Fibroblast of mammary gland (primary cell): ENCODE measurements around the gene HARBI1.
A peak's percentile ranks its signal among the peaks of the same experiment; 100 is the strongest.

Experiments
- DNase-seq: peaks from one replicate; pipeline ENCODE4 v3.0.0-alpha.2; 2010; ENCODE audit warnings: low read depth
- H3K4me3 ChIP-seq: 2 replicates; pipeline ENCODE4 v1.5.1; 2011; ENCODE audit warnings: low read depth, mild to moderate bottlenecking, low read length, moderate library complexity; ENCODE audit not compliant: control insufficient read depth
- TF ChIP-seq, protein P1 (sequence below): conservative IDR thresholded peaks from 2 replicates; pipeline ENCODE4 v1.5.1; 2011; ENCODE audit warnings: low read depth, low read length, inconsistent platforms; ENCODE audit not compliant: control insufficient read depth, insufficient read depth

The HARBI1 gene

DNA sequence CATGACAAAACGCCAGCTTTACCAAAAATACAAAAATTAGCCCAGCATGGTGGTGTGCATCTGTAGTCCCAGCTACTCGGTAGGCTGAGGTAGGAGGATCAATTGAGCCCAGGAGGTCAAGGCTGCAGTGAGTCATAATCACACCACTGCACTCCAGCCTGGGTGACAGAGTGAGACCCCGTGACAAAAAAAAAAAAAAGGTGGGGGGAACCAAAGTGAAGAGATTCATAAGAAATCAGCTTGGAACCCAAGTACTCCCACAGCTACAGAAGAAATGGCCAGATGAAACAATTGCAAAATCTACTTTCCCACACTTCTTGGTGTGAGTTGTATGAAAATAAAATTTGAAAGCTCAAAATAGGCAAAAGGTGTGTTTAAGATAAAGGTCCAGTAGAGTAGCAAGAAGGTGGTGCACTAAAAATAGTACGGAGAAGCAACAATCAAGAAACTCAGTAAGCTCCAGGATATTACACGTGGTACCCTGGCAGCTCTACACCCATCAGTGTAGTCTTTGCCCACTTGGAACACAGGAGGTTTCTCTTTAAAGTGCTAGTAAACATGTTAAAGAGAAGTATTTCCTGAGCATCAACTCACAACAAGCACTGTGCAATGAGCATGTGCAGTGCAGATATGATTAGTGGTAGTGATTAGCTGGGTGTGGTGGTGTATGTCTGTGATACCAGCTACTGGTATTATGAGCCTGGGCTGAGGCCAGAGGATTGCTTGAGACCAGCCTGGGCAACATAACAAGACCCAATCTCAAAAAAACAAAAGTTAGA, 5.3 kb downstream of the HARBI1 start:
- TF ChIP-seq, protein P1, sequence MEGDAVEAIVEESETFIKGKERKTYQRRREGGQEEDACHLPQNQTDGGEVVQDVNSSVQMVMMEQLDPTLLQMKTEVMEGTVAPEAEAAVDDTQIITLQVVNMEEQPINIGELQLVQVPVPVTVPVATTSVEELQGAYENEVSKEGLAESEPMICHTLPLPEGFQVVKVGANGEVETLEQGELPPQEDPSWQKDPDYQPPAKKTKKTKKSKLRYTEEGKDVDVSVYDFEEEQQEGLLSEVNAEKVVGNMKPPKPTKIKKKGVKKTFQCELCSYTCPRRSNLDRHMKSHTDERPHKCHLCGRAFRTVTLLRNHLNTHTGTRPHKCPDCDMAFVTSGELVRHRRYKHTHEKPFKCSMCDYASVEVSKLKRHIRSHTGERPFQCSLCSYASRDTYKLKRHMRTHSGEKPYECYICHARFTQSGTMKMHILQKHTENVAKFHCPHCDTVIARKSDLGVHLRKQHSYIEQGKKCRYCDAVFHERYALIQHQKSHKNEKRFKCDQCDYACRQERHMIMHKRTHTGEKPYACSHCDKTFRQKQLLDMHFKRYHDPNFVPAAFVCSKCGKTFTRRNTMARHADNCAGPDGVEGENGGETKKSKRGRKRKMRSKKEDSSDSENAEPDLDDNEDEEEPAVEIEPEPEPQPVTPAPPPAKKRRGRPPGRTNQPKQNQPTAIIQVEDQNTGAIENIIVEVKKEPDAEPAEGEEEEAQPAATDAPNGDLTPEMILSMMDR: no peak
- DNase-seq: no peak
- H3K4me3 ChIP-seq: no peak overlapping the region

DNA sequence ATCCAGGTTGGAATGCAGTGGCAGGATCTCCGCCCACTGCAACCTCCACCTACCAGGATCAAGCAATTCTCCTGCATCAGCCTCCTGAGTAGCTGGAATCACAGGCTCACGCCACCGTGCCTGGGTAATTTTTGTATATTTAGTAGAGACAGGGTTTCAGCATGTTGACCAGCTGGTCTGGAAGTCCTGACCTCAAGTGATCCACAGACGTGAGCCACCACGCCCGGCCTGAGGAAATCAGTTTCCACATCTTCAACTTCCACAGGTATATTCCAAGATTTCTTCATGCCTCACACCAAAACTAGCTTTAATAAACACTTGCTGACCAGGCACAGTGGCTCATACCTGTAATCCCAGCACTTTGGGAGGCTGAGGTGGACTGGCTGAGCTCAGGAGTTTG, 7.6 kb downstream of the HARBI1 start:
- no peak overlapping the region for H3K4me3 ChIP-seq
- no peak for DNase-seq
- TF ChIP-seq, protein P1: no peak

DNA sequence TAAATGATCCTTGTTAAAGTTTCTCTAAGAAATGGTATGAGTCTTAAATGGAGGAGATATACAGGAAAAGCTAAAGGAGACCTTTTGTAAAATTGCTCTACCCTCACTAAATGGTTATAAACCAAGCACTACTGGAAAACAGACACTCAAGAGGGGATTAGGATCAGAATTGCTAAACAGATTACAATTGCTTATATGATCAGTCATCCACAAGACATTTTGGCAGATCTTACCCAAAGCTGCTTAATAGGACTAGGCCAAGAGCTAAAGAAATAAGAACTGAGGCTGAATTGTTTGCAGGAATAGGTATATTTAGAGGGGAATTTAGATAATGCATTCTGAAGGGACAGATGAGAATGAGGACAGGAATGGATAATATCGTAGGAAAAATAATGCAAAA, 9.5 kb downstream of the HARBI1 start:
- no peak overlapping the region for H3K4me3 ChIP-seq
- TF ChIP-seq, protein P1: no peak
- no peak for DNase-seq

DNA sequence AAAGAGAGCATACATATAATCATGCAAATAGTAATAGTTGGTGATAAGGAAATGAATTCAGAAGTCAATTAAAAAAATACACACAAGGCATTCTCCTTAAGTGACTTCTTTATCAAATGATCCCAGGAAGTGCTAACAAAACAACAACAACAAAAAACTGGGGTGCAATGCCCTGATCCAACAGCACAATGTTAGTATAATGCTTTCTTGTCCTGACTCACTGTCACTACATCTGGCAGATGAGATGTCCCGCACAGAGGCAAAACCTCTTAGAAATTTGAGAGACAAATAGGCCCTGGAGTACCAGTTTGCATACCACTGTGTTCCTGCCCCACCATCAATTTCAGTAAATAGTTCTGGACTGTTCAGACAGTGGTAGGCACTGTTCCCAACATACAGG, 12.2 kb downstream of the HARBI1 start:
- TF ChIP-seq, protein P1: no peak
- no peak for DNase-seq
- no peak overlapping the region for H3K4me3 ChIP-seq

DNA sequence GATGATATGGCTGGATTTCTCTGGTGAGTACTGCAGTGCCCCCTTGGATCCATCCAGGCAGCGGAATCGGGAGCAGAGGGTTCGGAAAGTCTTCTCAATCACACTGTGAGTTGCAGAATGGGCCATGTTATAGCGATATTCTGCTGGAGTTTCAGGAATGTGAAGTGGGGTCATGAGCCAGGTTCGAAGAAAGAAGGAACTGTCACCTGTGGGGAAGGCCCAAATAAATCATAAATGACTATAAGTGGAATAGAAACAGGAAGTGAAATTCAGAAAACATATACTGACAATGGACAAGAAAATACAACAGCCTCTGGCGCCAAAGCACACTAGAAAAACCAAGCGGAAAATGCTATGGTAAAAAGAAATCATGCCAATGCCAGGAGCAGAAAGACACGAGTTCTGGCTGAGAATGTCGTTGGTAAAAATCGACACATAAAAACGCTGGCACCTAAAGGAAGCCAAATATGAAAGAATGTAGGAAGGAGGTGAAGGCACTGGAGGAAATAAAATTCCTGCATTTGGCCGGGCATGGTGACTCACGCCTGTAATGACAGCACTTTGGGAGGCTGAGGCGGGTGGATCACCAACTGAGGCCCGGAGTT, 13.2 kb downstream of the HARBI1 start:
- DNase-seq: no peak
- TF ChIP-seq, protein P1: no peak
- H3K4me3 ChIP-seq: no peak overlapping the region

DNA sequence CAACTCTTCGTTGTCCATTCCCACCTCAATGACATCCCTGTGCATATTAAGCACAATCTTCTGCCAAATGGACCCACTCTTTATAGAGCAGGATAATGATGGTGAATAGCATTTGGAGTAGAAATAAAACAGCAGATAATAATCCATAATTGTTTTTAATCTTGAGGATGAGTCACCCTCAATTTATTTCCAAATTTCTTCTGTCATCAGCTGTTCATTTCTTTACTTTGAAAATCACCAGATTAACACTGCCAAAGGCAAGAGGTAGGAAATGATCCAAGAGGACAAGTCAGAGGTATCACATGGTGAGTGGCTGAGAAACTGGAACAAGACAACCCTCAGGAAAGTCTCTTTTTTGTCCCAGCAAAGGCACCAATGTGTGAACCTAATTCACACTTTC, 15.9 kb downstream of the HARBI1 start:
- DNase-seq: peak; percentile 59
- TF ChIP-seq, protein P1: no peak
- H3K4me3 ChIP-seq: no peak overlapping the region
